ENCODE measurements around the gene OR4X1.
"Not testable (repeated sequence)": the region's sequence is repeated elsewhere in the genome, so short reads cannot be mapped to it uniquely, and the experiment has no call there.

DNA sequence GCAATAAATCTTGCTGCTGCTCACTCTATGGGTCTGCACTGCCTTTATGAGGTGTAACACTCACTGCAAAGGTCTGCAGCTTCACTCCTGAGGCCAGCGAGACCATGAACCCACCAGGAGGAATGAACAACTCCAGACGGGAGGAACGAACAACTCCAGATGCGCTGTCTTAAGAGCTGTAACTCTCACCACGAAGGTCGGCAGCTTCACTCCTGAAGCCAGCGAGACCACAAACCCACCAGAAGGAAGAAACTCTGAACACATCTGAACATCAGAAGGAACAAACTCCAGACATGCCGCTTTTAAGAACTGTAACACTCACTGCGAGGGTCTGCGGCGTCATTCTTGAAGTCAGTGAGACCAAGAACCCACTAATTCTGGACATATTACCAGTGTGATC lies 33.6 kb upstream of the OR4X1 start:
- TF ChIP-seq, protein P1, sequence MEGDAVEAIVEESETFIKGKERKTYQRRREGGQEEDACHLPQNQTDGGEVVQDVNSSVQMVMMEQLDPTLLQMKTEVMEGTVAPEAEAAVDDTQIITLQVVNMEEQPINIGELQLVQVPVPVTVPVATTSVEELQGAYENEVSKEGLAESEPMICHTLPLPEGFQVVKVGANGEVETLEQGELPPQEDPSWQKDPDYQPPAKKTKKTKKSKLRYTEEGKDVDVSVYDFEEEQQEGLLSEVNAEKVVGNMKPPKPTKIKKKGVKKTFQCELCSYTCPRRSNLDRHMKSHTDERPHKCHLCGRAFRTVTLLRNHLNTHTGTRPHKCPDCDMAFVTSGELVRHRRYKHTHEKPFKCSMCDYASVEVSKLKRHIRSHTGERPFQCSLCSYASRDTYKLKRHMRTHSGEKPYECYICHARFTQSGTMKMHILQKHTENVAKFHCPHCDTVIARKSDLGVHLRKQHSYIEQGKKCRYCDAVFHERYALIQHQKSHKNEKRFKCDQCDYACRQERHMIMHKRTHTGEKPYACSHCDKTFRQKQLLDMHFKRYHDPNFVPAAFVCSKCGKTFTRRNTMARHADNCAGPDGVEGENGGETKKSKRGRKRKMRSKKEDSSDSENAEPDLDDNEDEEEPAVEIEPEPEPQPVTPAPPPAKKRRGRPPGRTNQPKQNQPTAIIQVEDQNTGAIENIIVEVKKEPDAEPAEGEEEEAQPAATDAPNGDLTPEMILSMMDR (conservative IDR thresholded peaks at IDR 0.05 in 1 of 2, IDR thresholded peaks at IDR 0.05 in 1 of 2; ENCODE audit: extremely low read depth in 1 of 2, insufficient read depth in 1 of 2, low read depth in 1 of 2, low read length in 2 of 2) = not testable (repeated sequence)
- not testable (repeated sequence) for TF ChIP-seq EZH2 (IDR thresholded peaks at IDR 0.05; ENCODE audit: borderline replicate concordance, low read length)

Measured in mammary epithelial cell (primary cell).